KG1 (cell line): ENCODE results near the gene SETD4.
"Not testable (repeated sequence)": the region's sequence is repeated elsewhere in the genome, so short reads cannot be mapped to it uniquely, and the experiment has no call there.

Source experiments
- DNase-seq: peaks from one replicate; lab custom pipeline; 2025; lab: John Stamatoyannopoulos, UW

SETD4 gene

GRCh38 chr21:36079010-36079649 lies 18.8 kb upstream of the SETD4 start:
- DNase-seq, result no peak

GRCh38 chr21:36077758-36078157 lies 17.4 kb upstream of the SETD4 start:
- DNase-seq, result no peak

GRCh38 chr21:36076878-36077655 lies 16.7 kb upstream of the SETD4 start:
- no peak for DNase-seq

- DNase-seq, result no peak
Measured at GRCh38 chr21:36075953-36076352, 15.6 kb upstream of the SETD4 start.

GRCh38 chr21:36075171-36075570 lies 14.8 kb upstream of the SETD4 start:
- DNase-seq, result no peak

GRCh38 chr21:36073911-36074310 lies 13.6 kb upstream of the SETD4 start:
- DNase-seq, result not testable (repeated sequence)

- no peak for DNase-seq
Measured at GRCh38 chr21:36073181-36073580, 12.9 kb upstream of the SETD4 start.

GRCh38 chr21:36072453-36073162 lies 12.3 kb upstream of the SETD4 start:
- DNase-seq, result no peak

GRCh38 chr21:36070999-36071398 lies 10.7 kb upstream of the SETD4 start:
- DNase-seq, result no peak

- no peak for DNase-seq
Measured at GRCh38 chr21:36069713-36070583, 9.6 kb upstream of the SETD4 start, which contains the start of gene CBR1. Gene CBR1 (plus strand): TSS chr21:36070024. CDS start chr21:36070116, 92 bp downstream.

GRCh38 chr21:36068748-36069398 lies 8.5 kb upstream of the SETD4 start:
- no peak for DNase-seq

GRCh38 chr21:36065497-36066036 lies 5.2 kb upstream of the SETD4 start:
- no peak for DNase-seq

GRCh38 chr21:36064085-36064460 lies 3.7 kb upstream of the SETD4 start:
- no peak for DNase-seq

GRCh38 chr21:36063375-36064084 lies 3.2 kb upstream of the SETD4 start:
- DNase-seq, result no peak

- DNase-seq, result no peak
Measured at GRCh38 chr21:36061445-36061844, 1.1 kb upstream of the SETD4 start.

GRCh38 chr21:36059823-36060158 lies 535 bp downstream of the SETD4 start:
- DNase-seq, result no peak

GRCh38 chr21:36055551-36055950 lies 4.8 kb downstream of the SETD4 start:
- DNase-seq, result no peak

GRCh38 chr21:36053715-36054062 lies 6.6 kb downstream of the SETD4 start:
- no peak for DNase-seq

- no peak for DNase-seq
Measured at GRCh38 chr21:36052860-36053714, 7.2 kb downstream of the SETD4 start.

GRCh38 chr21:36048357-36048756 lies 12.0 kb downstream of the SETD4 start:
- DNase-seq, result no peak
